Epidermal melanocyte (primary cell): Measurements from ENCODE around the gene SLK.

Experiments
- DNase-seq: peaks from one replicate; pipeline ENCODE4 v3.0.0; 2011; ENCODE audit warnings: low spot score; ENCODE audit not compliant: insufficient read length

The SLK gene

GRCh38 chr10:104033401-104033930, 66.5 kb downstream of the SLK start:
- DNase-seq, result no peak

DNA sequence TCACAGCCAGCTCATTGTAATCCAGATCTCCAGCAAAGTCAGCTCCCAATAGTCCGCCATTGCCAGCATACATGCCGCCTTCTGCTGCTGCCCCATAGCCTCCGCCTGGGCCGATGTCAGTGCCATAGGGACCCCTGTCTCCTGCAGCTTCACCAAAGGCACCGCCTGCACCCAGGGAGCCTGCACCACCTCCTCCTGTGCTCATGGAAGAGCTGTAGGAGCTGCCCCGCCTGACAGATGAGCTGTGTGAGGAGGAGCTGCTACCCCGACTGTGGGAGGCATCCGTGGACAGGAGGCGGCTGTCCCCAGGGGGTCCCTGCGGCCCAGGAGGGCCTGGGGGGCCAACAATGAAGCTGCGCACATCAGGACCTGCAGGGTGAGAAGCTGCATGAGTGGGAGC, 67.0 kb downstream of the SLK start:
- DNase-seq, result no peak

GRCh38 chr10:104034401-104035193, 67.7 kb downstream of the SLK start:
- DNase-seq, result no peak

- DNase-seq, result no peak
Observed at GRCh38 chr10:104035194-104036068, 68.5 kb downstream of the SLK start.

DNA sequence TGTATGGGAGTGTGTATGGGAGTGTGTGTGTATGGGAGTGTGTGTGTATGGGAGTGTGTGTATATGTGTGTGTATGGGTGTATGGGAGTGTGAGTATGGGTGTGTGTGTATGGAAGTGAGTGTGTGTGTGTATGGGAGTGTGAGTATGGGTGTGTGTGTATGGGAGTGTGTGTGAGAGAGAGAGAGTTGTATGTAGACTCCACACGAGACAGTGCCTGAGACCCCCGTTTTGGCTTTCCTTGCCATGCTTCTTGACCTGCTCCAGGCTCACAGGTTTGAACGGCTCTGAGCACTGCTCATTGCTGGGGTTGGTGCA, 69.1 kb downstream of the SLK start:
- no peak for DNase-seq

- DNase-seq, result no peak
Observed at GRCh38 chr10:104036518-104037260, 69.7 kb downstream of the SLK start.

DNA sequence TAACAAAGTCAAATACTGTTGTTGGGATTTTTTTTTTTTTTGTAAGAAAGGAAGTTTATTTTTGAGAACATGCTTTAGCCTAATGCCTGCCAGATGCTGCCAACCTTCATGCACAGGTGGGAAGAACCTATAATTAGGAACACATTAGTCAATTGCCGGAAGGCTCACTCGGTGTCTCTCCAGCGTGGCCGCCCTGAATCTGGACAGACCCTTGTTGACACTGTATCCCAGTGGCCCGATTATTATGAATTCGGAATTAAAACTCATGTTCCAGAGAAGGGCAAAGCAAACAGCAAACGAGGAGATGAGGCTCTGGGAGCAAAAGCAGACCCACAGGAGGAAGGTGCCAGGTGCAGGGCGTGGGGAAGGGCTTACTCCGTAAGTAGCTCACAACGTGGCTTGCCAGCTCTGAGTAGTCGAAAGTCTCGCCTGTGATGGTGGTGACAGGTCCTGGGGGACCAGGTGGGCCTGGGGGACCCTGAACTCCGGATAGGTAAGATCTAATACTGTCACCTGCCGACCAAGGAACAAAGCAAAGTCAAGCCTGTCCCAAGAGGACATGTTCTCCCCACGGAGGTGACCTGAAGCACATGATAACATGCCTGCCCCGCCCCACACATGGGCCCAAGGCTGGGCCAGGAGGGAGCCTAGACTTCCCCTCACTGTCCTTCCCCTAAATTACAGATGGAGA, 70.5 kb downstream of the SLK start:
- DNase-seq, result no peak

GRCh38 chr10:104038537-104038936, 71.6 kb downstream of the SLK start:
- DNase-seq, result no peak

GRCh38 chr10:104038958-104039752, 72.2 kb downstream of the SLK start:
- no peak for DNase-seq

GRCh38 chr10:104040382-104040781, 73.4 kb downstream of the SLK start:
- no peak for DNase-seq

DNA sequence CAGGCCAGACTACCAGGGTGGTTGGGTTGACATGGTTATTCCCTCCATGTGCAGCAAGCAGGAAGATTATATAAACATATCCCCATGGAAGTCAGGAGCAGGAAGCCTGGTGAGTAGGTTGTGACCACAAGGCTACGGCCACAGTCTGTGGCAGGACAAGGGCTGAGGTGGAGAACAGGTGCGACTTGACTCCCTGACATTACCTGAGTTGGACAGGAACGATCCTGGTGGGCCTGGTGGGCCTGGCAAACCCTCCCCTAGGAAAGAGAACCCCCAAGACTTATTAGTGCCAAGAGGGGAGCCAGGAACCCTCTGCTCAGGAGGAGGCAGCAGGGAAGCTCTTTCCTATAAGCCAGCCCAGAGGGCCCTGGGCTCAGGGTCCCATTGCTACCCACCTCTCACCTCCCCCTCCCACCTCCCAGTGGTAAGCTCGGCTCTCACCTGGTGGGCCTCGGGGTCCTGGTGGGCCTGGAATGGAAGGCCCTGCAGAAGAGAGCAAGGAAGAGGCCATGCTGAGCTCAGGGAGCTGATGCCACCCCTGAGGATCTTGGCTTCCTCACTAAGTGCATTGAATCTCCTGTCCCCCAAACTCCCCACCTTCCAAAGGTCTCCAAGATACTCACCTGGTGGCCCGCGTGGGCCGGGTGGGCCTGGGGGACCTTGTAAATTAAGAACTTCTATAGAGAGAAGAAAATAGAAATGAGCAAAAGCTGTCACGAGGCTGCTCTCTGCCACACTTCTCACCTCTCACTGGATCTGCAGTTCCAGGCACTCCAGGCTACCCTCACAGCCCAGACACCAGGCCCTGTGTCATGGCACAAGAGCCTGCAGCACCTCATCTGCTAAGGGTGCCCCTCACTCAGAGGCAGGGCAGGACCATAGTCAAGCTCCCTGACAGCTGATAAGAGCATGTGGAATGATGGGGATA, 74.2 kb downstream of the SLK start:
- no peak for DNase-seq

- no peak for DNase-seq
Observed at GRCh38 chr10:104041891-104042535, 75.1 kb downstream of the SLK start.

DNA sequence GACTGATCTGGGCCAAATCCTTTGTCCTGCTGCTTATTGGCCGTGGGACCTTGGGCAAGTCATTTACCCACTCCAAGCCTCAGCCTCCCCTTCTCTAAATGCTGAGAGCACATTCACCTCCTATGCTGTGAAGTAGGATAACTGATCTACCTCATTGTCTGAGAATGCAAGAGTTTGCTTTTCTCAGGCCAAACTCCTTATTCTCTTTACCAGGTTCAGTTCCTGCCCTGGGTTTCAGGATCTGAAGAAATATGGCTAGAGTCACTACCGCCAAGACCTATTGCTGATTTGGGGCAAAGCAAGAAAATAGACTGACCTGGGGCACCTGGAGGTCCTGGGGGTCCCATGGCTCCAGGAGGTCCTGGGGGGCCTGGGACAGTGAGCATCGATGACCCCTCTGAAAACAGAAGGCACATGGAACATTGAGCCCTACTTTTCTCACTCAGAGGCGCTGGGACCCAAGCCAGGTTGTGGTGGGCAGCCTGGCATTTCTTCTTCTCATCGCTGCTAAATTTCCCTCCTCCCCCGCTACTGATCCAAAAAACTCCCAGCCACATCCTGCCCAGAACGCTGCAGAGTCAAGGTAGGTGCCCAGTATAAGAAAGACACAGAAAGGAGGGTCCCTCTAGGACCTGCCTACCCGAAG, 76.4 kb downstream of the SLK start:
- no peak for DNase-seq

DNA sequence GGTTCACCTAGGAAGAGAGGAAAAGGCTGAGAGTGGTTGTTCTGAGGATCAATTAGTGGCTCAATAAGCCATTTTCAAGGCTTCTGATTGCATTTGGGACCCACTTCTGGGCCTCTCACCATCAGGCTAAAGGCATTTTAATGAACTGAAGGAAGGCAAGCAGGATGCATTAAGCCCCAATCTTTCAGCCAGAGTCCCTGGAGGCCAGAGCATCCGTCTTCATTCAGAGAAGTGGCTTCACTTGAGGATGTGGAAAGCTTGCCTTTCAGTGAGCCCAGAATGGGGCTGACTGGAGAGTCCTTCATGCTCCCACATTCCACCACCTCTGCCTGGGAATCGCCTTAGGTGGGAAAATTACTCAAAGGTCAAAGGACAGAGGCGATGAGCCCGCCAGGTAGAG, 76.9 kb downstream of the SLK start:
- DNase-seq, result no peak

GRCh38 chr10:104045151-104046089, 78.5 kb downstream of the SLK start:
- peak; percentile 64 for DNase-seq

GRCh38 chr10:104046651-104047050, 79.7 kb downstream of the SLK start:
- DNase-seq, result no peak
